DND-41 (cell line): Measurements from ENCODE around the gene REPS1.

Experiments used
- ATAC-seq: fragments of 200-7000 bp; cut with Tn5 transposase; 3 replicates; pipeline ENCODE4 v1.9.1; 2021; ENCODE audit warnings: low read depth; ENCODE audit not compliant: insufficient read depth
- DNase-seq: peaks from one replicate; pipeline ENCODE4 v3.0.0-alpha.2; 2020
- H2AFZ ChIP-seq: 2 replicates; pipeline ENCODE4 v1.6.0; 2012; ENCODE audit warnings: low read depth, low read length
- H3K27ac ChIP-seq: 2 replicates; pipeline ENCODE4 v1.5.1; 2012; ENCODE audit warnings: low read length, inconsistent platforms
- H3K27me3 ChIP-seq: fragments of 200-600 bp; sonication (generic); 2 replicates; pipeline ENCODE4 v1.6.0; 2012; ENCODE audit warnings: low read length, mild to moderate bottlenecking, inconsistent platforms; ENCODE audit not compliant: insufficient read depth, poor library complexity
- H3K36me3 ChIP-seq: 2 replicates; pipeline ENCODE4 v1.5.1; 2012; ENCODE audit warnings: low read length, inconsistent platforms; ENCODE audit not compliant: insufficient read depth
- H3K4me1 ChIP-seq: 2 replicates; pipeline ENCODE4 v1.5.1; 2012; ENCODE audit warnings: mild to moderate bottlenecking, low read length; ENCODE audit not compliant: insufficient read depth
- H3K4me2 ChIP-seq: 2 replicates; pipeline ENCODE4 v1.6.0; 2012; ENCODE audit warnings: mild to moderate bottlenecking, moderate library complexity, low read length, inconsistent platforms; ENCODE audit not compliant: insufficient read depth
- H3K4me3 ChIP-seq, 2 experiments: fragments of 200-600 bp in 1 of 2; shearing (Covaris generic) in 1 of 2; 2 replicates each; pipeline ENCODE4 v1.5.1; 2012 to 2016; ENCODE audit warnings: inconsistent platforms in 2 of 2, low read length in 2 of 2, mild to moderate bottlenecking in 2 of 2, low read depth in 1 of 2, moderate library complexity in 1 of 2
- H3K79me2 ChIP-seq: 2 replicates; pipeline ENCODE4 v1.6.0; 2012; ENCODE audit warnings: low read length, inconsistent platforms; ENCODE audit not compliant: insufficient read depth
- H3K9ac ChIP-seq: 2 replicates; pipeline ENCODE4 v1.6.0; 2012; ENCODE audit warnings: low read depth, mild to moderate bottlenecking, inconsistent platforms, low read length, moderate library complexity
- H3K9me3 ChIP-seq: 2 replicates; pipeline ENCODE4 v1.5.1; 2012; ENCODE audit warnings: low read length, moderate library complexity, mild to moderate bottlenecking, inconsistent platforms; ENCODE audit not compliant: insufficient read depth, severe bottlenecking
- H4K20me1 ChIP-seq: 2 replicates; pipeline ENCODE4 v1.6.0; 2012; ENCODE audit warnings: low read length; ENCODE audit not compliant: insufficient read depth
- EZH2 ChIP-seq: IDR thresholded peaks from 3 replicates; pipeline ENCODE4 v1.6.1; 2012; ENCODE audit warnings: borderline replicate concordance, low read depth, mild to moderate bottlenecking, moderate library complexity, low read length, inconsistent platforms; ENCODE audit not compliant: severe bottlenecking
- TF ChIP-seq, protein P1 (sequence below): IDR thresholded peaks from 2 replicates; pipeline ENCODE4 v1.5.1; 2012; ENCODE audit warnings: borderline replicate concordance, low read length, moderate library complexity, mild to moderate bottlenecking; ENCODE audit not compliant: poor library complexity, severe bottlenecking; ENCODE audit errors: extremely low read depth

The REPS1 gene

DNA sequence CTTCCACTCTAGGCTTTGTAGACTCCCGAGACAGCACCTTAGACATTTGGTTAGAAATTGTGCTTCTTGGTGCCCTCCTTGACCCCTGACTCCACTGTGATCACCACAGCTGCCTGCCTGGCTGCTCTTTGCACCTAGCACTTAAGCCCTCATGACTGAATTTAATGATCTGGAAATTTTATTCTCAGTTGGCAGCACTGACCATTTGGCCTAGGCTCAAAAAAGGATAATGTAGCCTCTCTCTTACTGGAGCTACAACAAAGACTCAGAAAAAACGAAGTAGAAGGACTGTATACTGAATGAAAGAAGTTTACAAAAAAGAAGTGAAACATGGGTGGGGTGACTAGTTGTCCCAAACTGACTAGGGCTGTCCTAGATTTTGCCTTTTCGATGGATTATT lies 29.2 kb upstream of the REPS1 start:
- H3K4me3 ChIP-seq: no peak overlapping the region
- no peaks in the 10 kb centered on the region for H3K79me2 ChIP-seq
- ATAC-seq (no peak), DNase-seq (no peak)
- H3K9ac ChIP-seq: no peak overlapping the region
- no peaks in the 10 kb centered on the region for H3K27me3 ChIP-seq
- H3K27ac ChIP-seq: no peak overlapping the region
- H3K4me2 ChIP-seq: no peak overlapping the region
- no peaks in the 10 kb centered on the region for H4K20me1 ChIP-seq
- H3K36me3 ChIP-seq: no peaks in the 10 kb centered on the region
- TF ChIP-seq, protein P1, sequence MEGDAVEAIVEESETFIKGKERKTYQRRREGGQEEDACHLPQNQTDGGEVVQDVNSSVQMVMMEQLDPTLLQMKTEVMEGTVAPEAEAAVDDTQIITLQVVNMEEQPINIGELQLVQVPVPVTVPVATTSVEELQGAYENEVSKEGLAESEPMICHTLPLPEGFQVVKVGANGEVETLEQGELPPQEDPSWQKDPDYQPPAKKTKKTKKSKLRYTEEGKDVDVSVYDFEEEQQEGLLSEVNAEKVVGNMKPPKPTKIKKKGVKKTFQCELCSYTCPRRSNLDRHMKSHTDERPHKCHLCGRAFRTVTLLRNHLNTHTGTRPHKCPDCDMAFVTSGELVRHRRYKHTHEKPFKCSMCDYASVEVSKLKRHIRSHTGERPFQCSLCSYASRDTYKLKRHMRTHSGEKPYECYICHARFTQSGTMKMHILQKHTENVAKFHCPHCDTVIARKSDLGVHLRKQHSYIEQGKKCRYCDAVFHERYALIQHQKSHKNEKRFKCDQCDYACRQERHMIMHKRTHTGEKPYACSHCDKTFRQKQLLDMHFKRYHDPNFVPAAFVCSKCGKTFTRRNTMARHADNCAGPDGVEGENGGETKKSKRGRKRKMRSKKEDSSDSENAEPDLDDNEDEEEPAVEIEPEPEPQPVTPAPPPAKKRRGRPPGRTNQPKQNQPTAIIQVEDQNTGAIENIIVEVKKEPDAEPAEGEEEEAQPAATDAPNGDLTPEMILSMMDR: no peak
- no peak for TF ChIP-seq EZH2
- no peaks in the 10 kb centered on the region for H3K4me1 ChIP-seq
- H2AFZ ChIP-seq: no peak overlapping the region
- no peaks in the 10 kb centered on the region for H3K9me3 ChIP-seq

DNA sequence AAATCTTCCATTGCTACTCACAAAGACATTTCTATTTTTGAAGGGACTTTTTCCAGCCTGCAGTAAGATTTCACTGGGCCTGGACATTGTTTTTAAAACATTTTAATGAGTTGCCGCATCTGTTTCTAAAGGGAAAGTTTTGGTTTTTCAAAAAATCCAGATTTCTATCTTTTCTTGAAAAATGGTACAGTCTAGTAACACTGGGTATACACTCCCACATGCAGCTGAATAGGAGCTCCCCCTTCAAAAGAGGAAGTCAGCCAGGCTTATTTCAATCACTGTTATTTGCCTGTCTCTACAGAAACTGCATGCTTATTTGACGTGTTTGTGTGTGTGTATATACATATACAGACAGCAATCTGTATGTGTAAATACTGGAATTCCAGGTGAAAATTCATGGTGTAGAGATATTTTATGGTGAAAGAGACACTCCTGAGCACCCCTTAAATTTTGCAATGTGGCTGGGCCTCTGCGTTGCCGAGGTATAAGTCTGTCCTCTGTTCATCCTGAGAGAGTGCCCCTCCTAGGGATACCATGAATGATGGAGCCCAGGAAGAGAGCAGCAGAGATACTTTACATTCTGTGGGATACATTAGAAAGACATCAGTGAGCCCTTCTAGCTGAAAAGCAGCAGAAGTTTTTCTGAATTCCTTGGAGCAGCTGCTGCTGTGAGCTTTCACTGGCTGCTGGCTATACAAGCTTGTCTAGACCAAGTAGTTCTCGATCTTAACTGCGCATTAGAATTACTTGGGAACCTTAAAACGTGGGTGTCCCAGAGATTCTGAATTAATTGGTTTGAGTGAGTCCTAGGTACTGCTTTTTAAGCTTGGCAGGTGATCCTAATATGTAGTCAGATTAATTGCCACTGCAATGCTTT lies 28.5 kb upstream of the REPS1 start:
- TF ChIP-seq, protein P1: no peak
- no peak for TF ChIP-seq EZH2
- no peak overlapping the region for H2AFZ ChIP-seq

DNA sequence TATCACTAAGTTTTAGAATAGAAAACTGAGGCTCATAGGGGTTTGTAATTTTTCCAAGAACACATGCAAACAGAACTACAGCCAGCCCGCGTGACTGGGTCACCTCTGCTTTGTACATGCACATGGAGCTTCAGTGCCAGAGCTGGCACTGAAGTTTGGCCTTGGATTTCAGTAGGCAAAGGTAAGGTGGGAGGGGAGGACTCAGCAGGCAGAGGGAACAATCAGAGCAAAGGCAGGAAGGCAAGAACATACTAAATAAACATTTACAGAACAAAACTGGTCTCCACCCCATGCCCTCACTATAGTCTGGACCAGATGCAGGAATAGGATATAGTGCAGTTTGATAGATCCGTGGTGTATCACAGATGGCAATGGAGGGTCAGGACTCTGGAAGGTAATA lies 26.9 kb upstream of the REPS1 start:
- no peaks in the 10 kb centered on the region for H4K20me1 ChIP-seq
- H3K27me3 ChIP-seq: no peaks in the 10 kb centered on the region
- no peaks in the 10 kb centered on the region for H3K79me2 ChIP-seq
- no peak overlapping the region for H3K4me3 ChIP-seq
- no peak overlapping the region for H2AFZ ChIP-seq
- H3K9ac ChIP-seq: no peak overlapping the region
- H3K9me3 ChIP-seq: no peaks in the 10 kb centered on the region
- ATAC-seq (no peak), DNase-seq (no peak)
- no peaks in the 10 kb centered on the region for H3K36me3 ChIP-seq
- no peaks in the 10 kb centered on the region for H3K4me1 ChIP-seq
- TF ChIP-seq, protein P1: no peak
- TF ChIP-seq EZH2: no peak
- no peak overlapping the region for H3K4me2 ChIP-seq
- no peak overlapping the region for H3K27ac ChIP-seq

More for the DNA sequence above, 28.5 kb upstream of the REPS1 start:
- Histone ChIP-seq H3K36me3 (no peaks in the 10 kb centered on the region), H4K20me1 (no peaks in the 10 kb centered on the region), H3K4me3 (no peak overlapping the region), H3K4me2 (no peak overlapping the region), H3K27ac (no peak overlapping the region), H3K79me2 (no peaks in the 10 kb centered on the region), H3K9ac (no peak overlapping the region), H3K27me3 (no peaks in the 10 kb centered on the region), H3K9me3 (no peaks in the 10 kb centered on the region), H3K4me1 (no peaks in the 10 kb centered on the region)
- no peak for DNase-seq
- no peak for ATAC-seq
